Astrocyte of the cerebellum (primary cell): ENCODE results near the gene MB.

Source experiments
- DNase-seq: peaks from one replicate; pipeline ENCODE4 v3.0.0-alpha.2; 2011; ENCODE audit warnings: low read depth
- H3K4me3 ChIP-seq: 2 replicates; pipeline ENCODE4 v1.5.1; 2011; ENCODE audit warnings: mild to moderate bottlenecking, low read depth, low read length, moderate library complexity
- CTCF ChIP-seq: IDR thresholded peaks from 2 replicates; pipeline ENCODE4 v1.5.1; 2012; ENCODE audit warnings: low read length, low read depth, moderate library complexity, mild to moderate bottlenecking; ENCODE audit errors: missing control alignments
- in situ Hi-C: cut with HindIII; loops from 2 replicates; pipeline ENCODE4 v1.10.0; 2017; ENCODE audit warnings: low sequenced_read_pairs

Gene MB

GRCh38 chr22:35599364-35599763 lies 17.8 kb downstream of the MB start:
- no peak for DNase-seq
- no peak for TF ChIP-seq CTCF
- in situ Hi-C loops = loop anchor here (25.0 kb wide), 1 partner anchor 162 kb away; no protein-coding TSS in a partner anchor
- no peak overlapping the region for H3K4me3 ChIP-seq

DNA sequence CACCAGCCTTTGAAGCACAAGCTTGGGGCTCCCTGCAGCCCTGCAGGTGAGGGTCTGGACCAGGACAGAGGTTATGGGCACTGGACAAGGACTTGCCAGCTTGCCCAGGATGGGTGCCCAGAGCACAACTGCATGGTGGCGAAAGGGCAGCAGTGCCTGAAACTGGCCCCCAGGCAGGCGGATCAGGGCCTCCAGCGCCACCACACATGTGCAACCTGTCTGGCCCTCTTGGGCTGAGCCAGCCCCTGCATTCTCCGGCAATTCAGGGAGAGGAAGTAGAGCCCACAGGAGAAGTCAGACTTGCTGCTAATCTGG lies 18.8 kb downstream of the MB start:
- no peak for DNase-seq
- no peak for TF ChIP-seq CTCF
- no peak overlapping the region for H3K4me3 ChIP-seq
- in situ Hi-C loops = loop anchor here (25.0 kb wide), 1 partner anchor 161 kb away; no protein-coding TSS in a partner anchor

DNA sequence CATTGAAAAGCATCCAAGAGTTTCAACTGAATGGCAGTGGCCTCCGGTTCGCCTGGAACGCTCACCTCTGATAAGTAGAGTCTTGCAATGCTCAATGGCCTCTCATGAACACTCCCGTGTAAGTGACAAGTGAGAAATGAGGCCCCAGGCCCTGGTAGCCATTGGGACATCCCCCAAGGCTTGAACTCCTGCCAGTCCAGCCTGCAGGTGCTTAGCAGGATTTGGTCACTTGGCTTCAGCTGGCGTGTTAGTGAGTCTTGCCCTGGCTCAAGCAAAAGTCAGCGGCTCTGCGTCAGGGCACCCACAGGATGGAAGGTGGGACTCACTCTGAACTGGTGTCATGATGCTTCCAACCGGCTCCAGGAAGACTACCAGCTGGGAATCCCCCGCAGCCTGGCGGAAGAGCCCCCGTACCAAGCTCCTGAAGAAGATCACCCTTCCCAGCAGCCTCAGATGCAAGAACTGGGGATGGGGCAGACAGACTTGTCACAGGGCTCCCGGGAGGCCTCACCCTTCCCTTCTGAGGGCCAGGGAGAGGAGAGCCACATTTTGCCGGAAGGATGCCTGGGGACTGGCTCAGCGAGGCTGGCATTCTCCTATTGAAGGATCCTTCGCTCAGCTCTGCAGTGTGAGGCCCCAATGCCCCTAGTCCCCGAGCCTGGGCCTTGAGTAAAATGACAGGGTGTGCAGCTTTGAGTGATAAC lies 19.3 kb downstream of the MB start:
- DNase-seq = no peak
- no peak for TF ChIP-seq CTCF
- in situ Hi-C loops = loop anchor here (25.0 kb wide), 1 partner anchor 161 kb away; no protein-coding TSS in a partner anchor
- no peak overlapping the region for H3K4me3 ChIP-seq

- no peak for DNase-seq
- no peak overlapping the region for H3K4me3 ChIP-seq
- in situ Hi-C loops = loop anchor here (25.0 kb wide), 1 partner anchor 160 kb away; no protein-coding TSS in a partner anchor
- no peak for TF ChIP-seq CTCF
These were observed 20.3 kb downstream of the MB start for GRCh38 chr22:35596821-35597220.

DNA sequence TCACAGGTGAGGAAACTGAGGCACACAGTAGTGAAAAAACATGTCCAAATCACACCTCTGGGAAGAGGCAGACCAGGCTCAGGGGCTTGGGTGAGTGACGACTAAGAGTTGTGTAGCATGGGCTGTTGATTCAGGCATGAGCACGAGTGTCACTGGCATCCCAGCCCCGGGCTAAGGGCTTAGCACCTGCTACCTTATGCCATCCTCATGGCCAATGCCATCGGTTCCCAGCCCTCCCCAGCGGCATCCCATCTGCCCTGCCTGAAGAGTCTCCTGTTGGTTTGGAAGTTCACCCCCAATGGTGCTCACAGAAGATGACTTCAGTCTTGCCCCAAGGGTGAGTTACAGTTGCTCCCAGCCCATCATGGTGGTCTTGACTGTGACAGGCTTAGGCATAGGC lies 22.4 kb downstream of the MB start:
- TF ChIP-seq CTCF = no peak
- in situ Hi-C loops = loop anchor here (25.0 kb wide), 1 partner anchor 157 kb away; no protein-coding TSS in a partner anchor
- no peak for DNase-seq
- H3K4me3 ChIP-seq = no peak overlapping the region

DNA sequence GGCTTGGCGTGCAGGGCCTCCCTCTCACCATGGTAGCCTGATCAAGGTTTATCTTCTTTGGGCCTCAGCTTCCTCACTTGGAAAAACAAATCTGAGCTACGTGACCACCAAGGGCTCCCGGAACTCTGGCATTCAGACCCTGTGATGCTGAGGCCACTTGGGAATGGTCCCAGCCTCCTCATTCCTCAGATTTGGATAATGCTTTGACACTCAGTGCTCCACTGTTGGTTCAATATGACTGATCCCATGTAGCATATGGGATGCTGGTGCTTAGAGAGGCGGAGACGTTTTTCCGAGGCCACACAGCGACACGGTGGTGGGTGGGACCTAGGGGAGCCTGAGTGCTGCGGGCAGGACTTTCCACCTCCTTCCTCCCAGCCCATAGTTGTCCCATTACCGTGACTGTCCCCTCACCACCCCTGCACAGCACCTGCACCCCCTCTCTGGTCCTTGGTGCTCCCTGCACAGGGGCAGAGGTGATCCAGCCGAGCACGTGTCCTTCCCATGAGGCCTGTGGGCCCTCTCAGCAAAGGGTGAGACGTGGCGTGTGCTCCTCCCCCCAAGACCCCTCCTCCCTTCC lies 23.1 kb downstream of the MB start:
- no peak for TF ChIP-seq CTCF
- in situ Hi-C loops = loop anchor here (25.0 kb wide), 1 partner anchor 157 kb away; no protein-coding TSS in a partner anchor
- DNase-seq = no peak
- H3K4me3 ChIP-seq = no peak overlapping the region
